GM12864 (cell line): Measurements from ENCODE around the gene EBLN1.
A peak's percentile ranks its signal among the peaks of the same experiment; 100 is the strongest.

Experiments
- DNase-seq: peaks from one replicate; pipeline ENCODE4 v3.0.0-alpha.2; 2011; ENCODE audit warnings: low read depth
- H3K4me3 ChIP-seq: 2 replicates; pipeline ENCODE4 v1.5.1; 2011; ENCODE audit warnings: mild to moderate bottlenecking, low read depth, low read length, control low read depth
- TF ChIP-seq, protein P1 (sequence below): IDR thresholded peaks from 2 replicates; pipeline ENCODE4 v1.5.1; 2011; ENCODE audit warnings: low read depth, mild to moderate bottlenecking, moderate library complexity, low read length, control low read depth, inconsistent platforms; ENCODE audit errors: missing control alignments

The EBLN1 gene

DNA sequence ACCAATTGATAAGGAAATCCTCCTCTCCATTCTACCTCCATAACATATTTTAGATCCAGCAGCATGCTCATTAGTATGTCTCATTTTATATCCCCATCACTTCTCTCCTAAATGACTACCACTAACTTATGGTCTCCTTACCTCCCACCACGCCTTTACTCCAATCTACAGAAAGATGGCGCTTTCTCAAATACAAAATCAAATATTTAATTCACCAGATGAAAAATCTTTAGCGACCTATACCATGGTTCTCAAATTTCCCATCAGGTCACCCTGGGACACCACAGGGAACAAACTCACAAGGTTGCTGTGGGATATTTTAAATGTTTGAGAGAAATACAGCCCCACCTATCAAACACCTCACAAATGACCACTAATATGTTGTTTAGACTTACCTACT is 27.0 kb upstream of the EBLN1 start:
- TF ChIP-seq, protein P1, sequence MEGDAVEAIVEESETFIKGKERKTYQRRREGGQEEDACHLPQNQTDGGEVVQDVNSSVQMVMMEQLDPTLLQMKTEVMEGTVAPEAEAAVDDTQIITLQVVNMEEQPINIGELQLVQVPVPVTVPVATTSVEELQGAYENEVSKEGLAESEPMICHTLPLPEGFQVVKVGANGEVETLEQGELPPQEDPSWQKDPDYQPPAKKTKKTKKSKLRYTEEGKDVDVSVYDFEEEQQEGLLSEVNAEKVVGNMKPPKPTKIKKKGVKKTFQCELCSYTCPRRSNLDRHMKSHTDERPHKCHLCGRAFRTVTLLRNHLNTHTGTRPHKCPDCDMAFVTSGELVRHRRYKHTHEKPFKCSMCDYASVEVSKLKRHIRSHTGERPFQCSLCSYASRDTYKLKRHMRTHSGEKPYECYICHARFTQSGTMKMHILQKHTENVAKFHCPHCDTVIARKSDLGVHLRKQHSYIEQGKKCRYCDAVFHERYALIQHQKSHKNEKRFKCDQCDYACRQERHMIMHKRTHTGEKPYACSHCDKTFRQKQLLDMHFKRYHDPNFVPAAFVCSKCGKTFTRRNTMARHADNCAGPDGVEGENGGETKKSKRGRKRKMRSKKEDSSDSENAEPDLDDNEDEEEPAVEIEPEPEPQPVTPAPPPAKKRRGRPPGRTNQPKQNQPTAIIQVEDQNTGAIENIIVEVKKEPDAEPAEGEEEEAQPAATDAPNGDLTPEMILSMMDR = no peak
- H3K4me3 ChIP-seq = no peak overlapping the region
- no peak for DNase-seq

DNA sequence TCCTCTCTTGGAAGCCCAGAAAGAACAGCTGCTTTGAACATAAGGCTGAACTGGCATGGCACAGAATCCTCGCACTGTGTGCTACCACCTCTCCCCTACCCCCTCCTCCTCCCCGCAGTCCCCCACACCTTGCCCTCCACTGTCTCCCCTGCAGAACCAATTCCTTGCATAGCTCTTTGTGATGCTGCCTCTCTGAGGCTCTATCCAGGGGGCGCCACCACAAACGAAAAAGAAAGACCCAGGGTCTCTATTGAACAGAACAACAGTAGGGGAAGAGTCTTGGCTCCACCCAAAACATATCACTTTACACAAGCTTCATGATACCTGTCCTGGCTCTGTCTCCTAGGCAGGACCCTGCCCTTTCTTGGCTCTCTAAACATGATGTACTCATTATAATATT is 26.2 kb upstream of the EBLN1 start:
- DNase-seq = no peak
- no peak overlapping the region for H3K4me3 ChIP-seq
- TF ChIP-seq, protein P1 = peak; percentile 10

DNA sequence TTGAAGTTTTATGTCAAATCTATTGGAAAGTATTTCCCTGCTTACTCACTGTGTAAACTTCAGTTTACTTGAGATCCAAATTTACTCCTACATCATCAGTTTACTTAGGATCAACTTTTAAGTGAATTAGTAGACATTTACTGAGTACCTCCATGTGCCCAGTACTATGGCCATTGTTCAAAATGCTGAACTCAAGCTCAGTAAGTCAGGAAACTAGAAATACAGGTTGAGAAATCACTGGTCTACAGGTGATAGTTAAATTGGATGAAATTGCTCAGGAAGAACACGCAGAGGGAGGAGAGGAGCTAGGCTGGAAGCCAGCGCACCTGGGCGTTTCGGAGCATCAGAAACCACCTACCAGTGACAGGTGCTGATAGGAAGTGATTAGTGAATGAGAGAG is 25.5 kb upstream of the EBLN1 start:
- TF ChIP-seq, protein P1 = no peak
- no peak for DNase-seq
- H3K4me3 ChIP-seq = no peak overlapping the region

DNA sequence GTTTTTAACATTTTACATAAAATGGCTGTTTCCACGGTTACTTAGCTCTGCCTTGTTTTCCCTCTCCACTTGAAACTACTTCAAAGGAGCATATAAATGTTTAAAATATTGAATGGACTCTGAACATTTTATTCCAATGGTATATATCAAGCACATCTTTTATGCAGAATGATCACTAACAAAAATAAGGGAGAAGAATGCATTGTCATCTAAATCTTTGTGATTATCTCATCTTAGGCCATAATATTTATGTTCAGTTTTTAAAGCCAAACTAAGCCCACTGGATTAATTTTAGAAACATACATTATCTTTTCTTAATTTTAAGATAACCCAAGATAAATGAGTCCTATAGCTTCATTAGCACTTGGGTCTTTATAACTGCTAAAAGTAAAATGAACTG is 13.4 kb upstream of the EBLN1 start:
- no peak overlapping the region for H3K4me3 ChIP-seq

DNA sequence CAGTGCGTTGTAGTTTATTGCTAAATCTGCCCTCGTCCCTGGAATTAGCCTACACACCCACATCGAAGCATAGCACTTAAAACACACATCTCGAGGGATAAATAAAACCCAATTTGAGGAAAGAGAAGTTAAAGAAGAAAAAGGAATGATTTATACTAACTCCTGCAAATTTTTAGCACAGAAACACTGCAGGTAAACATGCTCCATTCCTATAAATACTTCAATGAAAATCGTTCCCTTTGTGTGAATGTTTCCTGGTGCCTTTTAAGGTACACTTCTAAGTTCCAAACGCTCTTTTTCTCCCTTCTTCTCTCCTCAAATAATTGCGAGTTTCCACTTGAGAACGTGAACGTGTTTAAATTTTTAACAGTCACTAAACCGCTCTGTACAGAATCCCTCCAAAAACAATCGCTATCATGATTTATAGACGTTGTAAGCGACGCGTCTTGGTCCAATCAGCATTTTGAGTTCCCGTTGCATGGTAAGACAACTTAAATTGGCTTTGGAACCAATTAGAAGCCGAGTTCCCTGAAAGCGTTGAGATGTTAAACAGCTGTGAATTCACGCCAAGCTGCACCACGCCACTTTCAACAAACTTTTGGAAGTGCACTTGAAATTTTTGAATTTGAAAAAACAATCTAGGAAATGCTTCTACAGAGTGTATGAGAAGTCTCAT is 12.5 kb upstream of the EBLN1 start:
- peak overlapping the region; percentile 67 for H3K4me3 ChIP-seq
- DNase-seq = no peak
- TF ChIP-seq, protein P1 = no peak

More for the DNA sequence above, 13.4 kb upstream of the EBLN1 start:
- TF ChIP-seq, protein P1 = no peak
- no peak for DNase-seq

DNA sequence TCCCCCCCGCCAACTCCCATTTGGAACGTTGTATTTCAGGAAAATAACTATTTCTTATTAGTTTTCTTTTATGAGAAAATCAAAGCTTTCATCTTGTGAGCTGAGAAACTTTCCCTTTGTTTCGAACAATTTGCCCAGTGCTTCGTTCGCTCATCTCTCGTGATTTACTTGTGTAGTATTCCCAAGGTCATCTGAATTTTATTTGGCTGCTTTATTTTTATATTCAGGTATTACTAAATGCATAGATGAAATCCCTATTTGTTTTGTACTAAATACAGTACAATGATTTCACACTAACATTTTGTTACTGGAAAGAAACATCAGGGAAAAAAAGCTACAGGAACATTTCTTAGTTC is 12.0 kb upstream of the EBLN1 start:
- DNase-seq = no peak
- TF ChIP-seq, protein P1 = no peak
- peak overlapping the region; percentile 67 for H3K4me3 ChIP-seq
